Peyer's patch (tissue), 4 donors: ENCODE results near the gene SGIP1. TPM values are rescaled to one million over a fixed set of nuclear protein-coding genes. Genes with fewer than 3 reads are reported as not detected.

Experiments
- DNase-seq, 3 donors: peaks; one replicate each; pipeline ENCODE4 v3.0.0-alpha.2; 2017 to 2019
- H3K27ac ChIP-seq, 4 donors: fragments of 200-600 bp; sonication (generic); one replicate each; pipeline ENCODE4 v1.5.1; 2016 to 2019
- H3K27me3 ChIP-seq, 2 donors: fragments of 200-600 bp; sonication (generic); one replicate each; pipeline ENCODE4 v1.5.1; 2019
- H3K36me3 ChIP-seq, 3 donors: fragments of 200-600 bp; sonication (generic); one replicate each; pipeline ENCODE4 v1.5.1; 2016 to 2019
- H3K4me1 ChIP-seq, 4 donors: fragments of 200-600 bp; sonication (generic); one replicate each; pipeline ENCODE4 v1.5.1; 2016 to 2019
- H3K4me3 ChIP-seq, 4 donors: fragments of 200-600 bp; sonication (generic); 1 replicate in 3 of 4; 2 replicates in 1 of 4; pipeline ENCODE4 v1.5.1; 2016 to 2019; ENCODE audit warnings: mild to moderate bottlenecking in 1 of 4
- H3K9me3 ChIP-seq, 4 donors: fragments of 200-600 bp; sonication (generic); one replicate each; pipeline ENCODE4 v1.5.1; 2016 to 2019; ENCODE audit warnings: mild to moderate bottlenecking in 1 of 4
- CTCF ChIP-seq, 6 experiments: fragments of 450-650 bp in 4 of 6; fragments of 200-600 bp in 2 of 6; sonication (generic) in 1 of 6; IDR thresholded peaks; one replicate each; pipeline ENCODE4 v1.5.1; 2017 to 2019; ENCODE audit warnings: antibody characterized with exemption in 6 of 6, mild to moderate bottlenecking in 3 of 6, moderate library complexity in 1 of 6
- POLR2A ChIP-seq, 2 donors: fragments of 450-650 bp; IDR thresholded peaks; one replicate each; pipeline ENCODE4 v1.5.1; 2017; ENCODE audit warnings: antibody characterized with exemption in 2 of 2, mild to moderate bottlenecking in 2 of 2, moderate library complexity in 2 of 2
- total RNA-seq, 4 donors: library from RNA; depleted of rRNA; stranded (reverse); fragments of >200 nt; gene quantifications; one replicate each; pipeline ENCODE4 v1.1.0, GENCODE V29; 2016

SGIP1 gene
- total RNA-seq, 4 donors from 2014 or later = 0.47 to 14.9 (median 5.8) TPM

GRCh38 chr1:66739401-66740157 is 205.6 kb downstream of the SGIP1 start:
- H3K36me3 ChIP-seq = no peaks in the 10 kb centered on the region
- no peaks in the 10 kb centered on the region for H3K9me3 ChIP-seq
- no peak overlapping the region for H3K27ac ChIP-seq
- no peak for DNase-seq
- H3K4me1 ChIP-seq = no peaks in the 10 kb centered on the region
- TF ChIP-seq POLR2A (IDR thresholded peaks at IDR 0.05) (no peak), CTCF (IDR thresholded peaks at IDR 0.05) (no peak)
- H3K4me3 ChIP-seq = no peak overlapping the region
- H3K27me3 ChIP-seq = no peaks in the 10 kb centered on the region

- no peak for DNase-seq
- no peaks in the 10 kb centered on the region for H3K36me3 ChIP-seq
- TF ChIP-seq CTCF (IDR thresholded peaks at IDR 0.05) = no peak
- no peak for TF ChIP-seq POLR2A (IDR thresholded peaks at IDR 0.05)
- H3K27me3 ChIP-seq = no peaks in the 10 kb centered on the region
- no peak overlapping the region for H3K4me3 ChIP-seq
- no peaks in the 10 kb centered on the region for H3K9me3 ChIP-seq
- no peaks in the 10 kb centered on the region for H3K4me1 ChIP-seq
- no peak overlapping the region for H3K27ac ChIP-seq
These were observed 211.5 kb downstream of the SGIP1 start for GRCh38 chr1:66745451-66745850.

DNA sequence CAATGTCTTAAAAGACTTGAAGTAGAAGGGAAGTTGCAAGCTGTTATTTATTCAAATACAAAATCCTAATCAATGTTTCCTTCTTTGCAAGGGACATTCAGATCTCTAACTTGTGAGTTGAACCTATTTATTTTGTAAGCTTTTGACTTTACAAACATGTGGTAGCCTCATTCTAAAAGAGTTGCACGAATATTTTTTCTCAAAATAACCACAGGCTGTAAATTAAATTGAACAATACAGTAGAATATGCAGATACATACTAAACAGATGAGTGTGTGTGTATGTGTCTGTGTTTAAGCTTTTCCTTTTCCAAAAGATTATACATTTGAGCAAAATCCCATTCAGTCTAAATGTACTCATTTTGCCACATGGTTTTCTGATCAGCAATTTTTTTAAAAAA is 213.5 kb downstream of the SGIP1 start:
- H3K27me3 ChIP-seq = no peaks in the 10 kb centered on the region
- no peak overlapping the region for H3K4me3 ChIP-seq
- no peaks in the 10 kb centered on the region for H3K9me3 ChIP-seq
- no peak for DNase-seq
- H3K4me1 ChIP-seq = no peaks in the 10 kb centered on the region
- no peak overlapping the region for H3K27ac ChIP-seq
- H3K36me3 ChIP-seq = no peaks in the 10 kb centered on the region
- TF ChIP-seq POLR2A (IDR thresholded peaks at IDR 0.05) (no peak), CTCF (IDR thresholded peaks at IDR 0.05) (no peak)

- no peaks in the 10 kb centered on the region for H3K9me3 ChIP-seq
- no peak for DNase-seq
- H3K4me1 ChIP-seq = no peaks in the 10 kb centered on the region
- no peaks in the 10 kb centered on the region for H3K36me3 ChIP-seq
- TF ChIP-seq POLR2A (IDR thresholded peaks at IDR 0.05) (no peak), CTCF (IDR thresholded peaks at IDR 0.05) (no peak)
- H3K27me3 ChIP-seq = no peaks in the 10 kb centered on the region
- no peak overlapping the region for H3K4me3 ChIP-seq
- no peak overlapping the region for H3K27ac ChIP-seq
These were observed 216.6 kb downstream of the SGIP1 start for GRCh38 chr1:66750577-66750976.

- Histone ChIP-seq H3K9me3 (no peaks in the 10 kb centered on the region), H3K4me1 (no peaks in the 10 kb centered on the region), H3K27me3 (no peaks in the 10 kb centered on the region), H3K4me3 (no peak overlapping the region), H3K27ac (no peak overlapping the region), H3K36me3 (no peaks in the 10 kb centered on the region)
- TF ChIP-seq POLR2A (IDR thresholded peaks at IDR 0.05) = no peak
- no peak for TF ChIP-seq CTCF (IDR thresholded peaks at IDR 0.05)
- no peak for DNase-seq
These were observed 217.2 kb downstream of the SGIP1 start for GRCh38 chr1:66751160-66751559.
